GM23338 (cell line): ENCODE data around the gene TBC1D9B. TPM values are rescaled to one million over a fixed set of nuclear protein-coding genes. Genes with fewer than 3 reads are reported as not detected.

Source experiments
- ATAC-seq: fragments of 200-7000 bp; cut with Tn5 transposase; 3 replicates; pipeline ENCODE4 v1.9.1; 2020
- DNase-seq: peaks from one replicate; pipeline ENCODE4 v3.0.0-alpha.2; 2015; ENCODE audit warnings: low spot score
- H2AFZ ChIP-seq: fragments of 200-600 bp; sonication (generic); 2 replicates; pipeline ENCODE4 v1.8.0; 2016; ENCODE audit warnings: antibody characterized with exemption, mild to moderate bottlenecking, moderate library complexity
- H3F3A ChIP-seq: fragments of 200-600 bp; sonication (generic); replicated peaks from 2 replicates; pipeline ENCODE4 v1.8.0; 2017; ENCODE audit warnings: antibody characterized with exemption, mixed run types, low read depth
- H3K27ac ChIP-seq: fragments of 200-600 bp; sonication (generic); 2 replicates; pipeline ENCODE4 v1.6.1; 2016; ENCODE audit warnings: low read depth
- H3K27me3 ChIP-seq: fragments of 200-600 bp; sonication (generic); 2 replicates; pipeline ENCODE4 v1.8.0; 2016; ENCODE audit warnings: mild to moderate bottlenecking, mixed run types, moderate library complexity; ENCODE audit not compliant: insufficient read depth
- H3K36me3 ChIP-seq: fragments of 200-600 bp; sonication (generic); 2 replicates; pipeline ENCODE4 v1.8.0; 2016; ENCODE audit warnings: mild to moderate bottlenecking; ENCODE audit not compliant: insufficient read depth
- H3K4me1 ChIP-seq: fragments of 200-600 bp; sonication (generic); 2 replicates; pipeline ENCODE4 v1.8.0; 2016; ENCODE audit warnings: mild to moderate bottlenecking, moderate library complexity; ENCODE audit not compliant: insufficient read depth
- H3K4me2 ChIP-seq: fragments of 200-600 bp; sonication (generic); 2 replicates; pipeline ENCODE4 v1.7.1; 2017; ENCODE audit warnings: mixed run types
- H3K4me3 ChIP-seq: fragments of 200-600 bp; sonication (generic); 2 replicates; pipeline ENCODE4 v1.6.1; 2016; ENCODE audit warnings: mixed run types
- H3K79me2 ChIP-seq: fragments of 200-600 bp; sonication (generic); replicated peaks from 2 replicates; pipeline ENCODE4 v1.8.0; 2017; ENCODE audit warnings: mild to moderate bottlenecking; ENCODE audit not compliant: insufficient read depth
- H3K9me2 ChIP-seq: fragments of 200-600 bp; sonication (generic); 2 replicates; pipeline ENCODE4 v1.8.0; 2017; ENCODE audit not compliant: insufficient read depth
- H4K20me1 ChIP-seq: fragments of 200-600 bp; sonication (generic); replicated peaks from 2 replicates; pipeline ENCODE4 v1.8.0; 2017; ENCODE audit warnings: mild to moderate bottlenecking; ENCODE audit not compliant: insufficient read depth
- H3K27ac Mint-ChIP-seq: 2 replicates; pipeline ENCODE4 v1.8.0; 2020; ENCODE audit warnings: inconsistent platforms, mild to moderate bottlenecking, moderate library complexity, mixed read lengths
- H3K27me3 Mint-ChIP-seq: 3 replicates; pipeline ENCODE4 v1.8.0; 2022; ENCODE audit warnings: low read depth, mild to moderate bottlenecking, moderate library complexity, mixed read lengths, inconsistent platforms; ENCODE audit not compliant: insufficient read depth, poor library complexity
- H3K36me3 Mint-ChIP-seq: 3 replicates; pipeline ENCODE4 v1.8.0; 2021; ENCODE audit warnings: low read depth, mild to moderate bottlenecking, inconsistent platforms, moderate library complexity, mixed read lengths
- H3K4me1 Mint-ChIP-seq: 3 replicates; pipeline ENCODE4 v1.8.0; 2020; ENCODE audit warnings: mild to moderate bottlenecking, inconsistent platforms, mixed read lengths
- H3K4me3 Mint-ChIP-seq: 3 replicates; pipeline ENCODE4 v1.8.0; 2021; ENCODE audit warnings: moderate library complexity, mild to moderate bottlenecking, inconsistent platforms, mixed read lengths
- H3K9me3 Mint-ChIP-seq: 3 replicates; pipeline ENCODE4 v1.8.0; 2020; ENCODE audit warnings: moderate library complexity, mild to moderate bottlenecking, inconsistent platforms, mixed read lengths
- CREB1 ChIP-seq: fragments of 250-450 bp; sonication (Bioruptor Pico); IDR thresholded peaks from 2 replicates; pipeline ENCODE4 v1.5.0; 2020; ENCODE audit warnings: low read depth, mild to moderate bottlenecking, moderate library complexity
- POLR2AphosphoS5 ChIP-seq: IDR thresholded peaks from 2 replicates; pipeline ENCODE4 v1.6.1; 2016; ENCODE audit warnings: antibody characterized with exemption, low read depth
- polyA plus RNA-seq: library from polyadenylated mRNA; unstranded; fragments of >200 nt; fragmentation: Nextera tagmentation; extraction: Ambion mirVana; gene quantifications from 2 replicates; pipeline ENCODE4 v1.2.1, GENCODE V29; 2016
- total RNA-seq: library from RNA; depleted of rRNA; stranded (reverse); fragments of >200 nt; shearing (Covaris generic); gene quantifications from 2 replicates; pipeline ENCODE4 v1.2.3, GENCODE V29; 2014
- TF ChIP-seq, protein P1 (sequence below), 2 experiments: fragments of 200-600 bp in 1 of 2; sonication (generic) in 1 of 2; conservative IDR thresholded peaks; 2 replicates each; pipeline versions ENCODE4 v1.5.1 to v1.6.1; 2016 to 2017; ENCODE audit warnings: antibody characterized with exemption in 2 of 2, low read depth in 2 of 2, mild to moderate bottlenecking in 2 of 2, moderate library complexity in 1 of 2
- TF ChIP-seq, protein P2 (sequence below): IDR thresholded peaks from 2 replicates; pipeline ENCODE4 v1.6.1; 2016; ENCODE audit warnings: antibody characterized with exemption
- TF ChIP-seq, protein P3 (sequence below): IDR thresholded peaks from one replicate; pipeline ENCODE4 v1.6.1; 2018; ENCODE audit warnings: antibody characterized with exemption; ENCODE audit not compliant: unreplicated experiment

The TBC1D9B gene
- total and polyA plus RNA-seq, 2 experiments from 2014 or later = 19.0 to 38.0 TPM

DNA sequence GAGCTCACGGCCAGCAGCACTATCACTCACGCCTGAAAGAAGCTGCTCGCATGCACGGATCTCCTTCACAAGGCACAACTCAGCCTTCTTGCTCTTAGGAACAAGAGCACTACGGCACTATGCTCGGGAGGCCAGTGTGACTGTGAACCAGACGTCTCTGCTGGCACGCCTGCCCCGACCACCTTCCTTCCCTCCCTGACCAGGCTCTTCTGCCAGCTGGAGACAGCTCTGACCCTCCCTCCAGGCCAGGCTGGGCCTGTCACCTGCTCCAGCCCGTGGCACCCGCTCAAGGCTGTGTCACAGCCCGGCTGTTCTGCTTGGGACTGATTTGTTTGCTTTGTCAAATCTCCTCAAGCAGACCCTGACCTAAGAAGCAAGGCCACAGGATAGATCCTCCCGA is 7.0 kb downstream of the TBC1D9B start:
- peaks cover 2% of the 10 kb centered on the region; the same call in 1 of the 2 replicates for H3F3A ChIP-seq
- no peak overlapping the region for H3K27ac Mint-ChIP-seq
- no peak overlapping the region for H3K4me2 ChIP-seq
- ATAC-seq (no peak), DNase-seq (no peak)
- peaks cover 34% of the 10 kb centered on the region for H3K36me3 Mint-ChIP-seq
- H3K27me3 ChIP-seq = no peaks in the 10 kb centered on the region
- H3K4me1 Mint-ChIP-seq = peaks cover 5% of the 10 kb centered on the region; the same call in 2 of the 3 replicates
- H2AFZ ChIP-seq = no peak overlapping the region
- H3K9me3 Mint-ChIP-seq = no peaks in the 10 kb centered on the region
- H3K36me3 ChIP-seq = no peaks in the 10 kb centered on the region
- no peaks in the 10 kb centered on the region for H3K9me2 ChIP-seq
- H3K27me3 Mint-ChIP-seq = peaks cover 4% of the 10 kb centered on the region
- H4K20me1 ChIP-seq = no peaks in the 10 kb centered on the region; the same call in 1 of the 2 replicates
- TF ChIP-seq, protein P1, sequence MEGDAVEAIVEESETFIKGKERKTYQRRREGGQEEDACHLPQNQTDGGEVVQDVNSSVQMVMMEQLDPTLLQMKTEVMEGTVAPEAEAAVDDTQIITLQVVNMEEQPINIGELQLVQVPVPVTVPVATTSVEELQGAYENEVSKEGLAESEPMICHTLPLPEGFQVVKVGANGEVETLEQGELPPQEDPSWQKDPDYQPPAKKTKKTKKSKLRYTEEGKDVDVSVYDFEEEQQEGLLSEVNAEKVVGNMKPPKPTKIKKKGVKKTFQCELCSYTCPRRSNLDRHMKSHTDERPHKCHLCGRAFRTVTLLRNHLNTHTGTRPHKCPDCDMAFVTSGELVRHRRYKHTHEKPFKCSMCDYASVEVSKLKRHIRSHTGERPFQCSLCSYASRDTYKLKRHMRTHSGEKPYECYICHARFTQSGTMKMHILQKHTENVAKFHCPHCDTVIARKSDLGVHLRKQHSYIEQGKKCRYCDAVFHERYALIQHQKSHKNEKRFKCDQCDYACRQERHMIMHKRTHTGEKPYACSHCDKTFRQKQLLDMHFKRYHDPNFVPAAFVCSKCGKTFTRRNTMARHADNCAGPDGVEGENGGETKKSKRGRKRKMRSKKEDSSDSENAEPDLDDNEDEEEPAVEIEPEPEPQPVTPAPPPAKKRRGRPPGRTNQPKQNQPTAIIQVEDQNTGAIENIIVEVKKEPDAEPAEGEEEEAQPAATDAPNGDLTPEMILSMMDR (conservative IDR thresholded peaks at IDR 0.05; ENCODE audit: low read depth in 2 of 2) = no peak
- TF ChIP-seq CREB1 (CRISPR knock-in tag) = no peak
- no peak for TF ChIP-seq POLR2AphosphoS5
- TF ChIP-seq, protein P2, sequence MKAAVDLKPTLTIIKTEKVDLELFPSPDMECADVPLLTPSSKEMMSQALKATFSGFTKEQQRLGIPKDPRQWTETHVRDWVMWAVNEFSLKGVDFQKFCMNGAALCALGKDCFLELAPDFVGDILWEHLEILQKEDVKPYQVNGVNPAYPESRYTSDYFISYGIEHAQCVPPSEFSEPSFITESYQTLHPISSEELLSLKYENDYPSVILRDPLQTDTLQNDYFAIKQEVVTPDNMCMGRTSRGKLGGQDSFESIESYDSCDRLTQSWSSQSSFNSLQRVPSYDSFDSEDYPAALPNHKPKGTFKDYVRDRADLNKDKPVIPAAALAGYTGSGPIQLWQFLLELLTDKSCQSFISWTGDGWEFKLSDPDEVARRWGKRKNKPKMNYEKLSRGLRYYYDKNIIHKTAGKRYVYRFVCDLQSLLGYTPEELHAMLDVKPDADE = no peak
- TF ChIP-seq, protein P3, sequence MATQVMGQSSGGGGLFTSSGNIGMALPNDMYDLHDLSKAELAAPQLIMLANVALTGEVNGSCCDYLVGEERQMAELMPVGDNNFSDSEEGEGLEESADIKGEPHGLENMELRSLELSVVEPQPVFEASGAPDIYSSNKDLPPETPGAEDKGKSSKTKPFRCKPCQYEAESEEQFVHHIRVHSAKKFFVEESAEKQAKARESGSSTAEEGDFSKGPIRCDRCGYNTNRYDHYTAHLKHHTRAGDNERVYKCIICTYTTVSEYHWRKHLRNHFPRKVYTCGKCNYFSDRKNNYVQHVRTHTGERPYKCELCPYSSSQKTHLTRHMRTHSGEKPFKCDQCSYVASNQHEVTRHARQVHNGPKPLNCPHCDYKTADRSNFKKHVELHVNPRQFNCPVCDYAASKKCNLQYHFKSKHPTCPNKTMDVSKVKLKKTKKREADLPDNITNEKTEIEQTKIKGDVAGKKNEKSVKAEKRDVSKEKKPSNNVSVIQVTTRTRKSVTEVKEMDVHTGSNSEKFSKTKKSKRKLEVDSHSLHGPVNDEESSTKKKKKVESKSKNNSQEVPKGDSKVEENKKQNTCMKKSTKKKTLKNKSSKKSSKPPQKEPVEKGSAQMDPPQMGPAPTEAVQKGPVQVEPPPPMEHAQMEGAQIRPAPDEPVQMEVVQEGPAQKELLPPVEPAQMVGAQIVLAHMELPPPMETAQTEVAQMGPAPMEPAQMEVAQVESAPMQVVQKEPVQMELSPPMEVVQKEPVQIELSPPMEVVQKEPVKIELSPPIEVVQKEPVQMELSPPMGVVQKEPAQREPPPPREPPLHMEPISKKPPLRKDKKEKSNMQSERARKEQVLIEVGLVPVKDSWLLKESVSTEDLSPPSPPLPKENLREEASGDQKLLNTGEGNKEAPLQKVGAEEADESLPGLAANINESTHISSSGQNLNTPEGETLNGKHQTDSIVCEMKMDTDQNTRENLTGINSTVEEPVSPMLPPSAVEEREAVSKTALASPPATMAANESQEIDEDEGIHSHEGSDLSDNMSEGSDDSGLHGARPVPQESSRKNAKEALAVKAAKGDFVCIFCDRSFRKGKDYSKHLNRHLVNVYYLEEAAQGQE = no peak
- H3K4me3 ChIP-seq = no peak overlapping the region
- H3K4me3 Mint-ChIP-seq = no peak overlapping the region
- H3K4me1 ChIP-seq = peaks cover 7% of the 10 kb centered on the region
- peaks cover 5% of the 10 kb centered on the region for H3K79me2 ChIP-seq
- H3K27ac ChIP-seq = no peak overlapping the region

DNA sequence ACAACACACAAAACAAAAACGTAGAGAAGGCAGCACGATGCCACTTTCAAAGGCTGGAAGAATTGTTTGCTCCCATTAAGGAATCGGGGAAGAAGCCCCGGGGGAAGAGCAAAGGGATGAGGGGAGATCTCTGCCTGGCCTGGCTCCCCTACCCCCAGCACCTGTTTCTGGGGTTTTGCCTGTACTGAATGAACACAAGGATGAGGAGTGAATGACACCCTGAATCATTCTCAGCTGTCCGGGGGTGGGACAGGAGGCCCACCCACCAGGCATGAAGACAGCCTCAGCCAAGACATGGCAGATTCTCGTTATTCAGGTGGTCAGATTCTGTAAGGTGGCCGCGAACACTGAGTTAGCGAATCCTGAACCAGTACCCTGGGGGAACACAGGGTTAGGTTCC is 7.5 kb downstream of the TBC1D9B start:
- H3K4me3 ChIP-seq = no peak overlapping the region
- H3K27ac ChIP-seq = no peak overlapping the region
- Mint-ChIP-seq H3K4me3 (no peak overlapping the region), H3K36me3 (peaks cover 35% of the 10 kb centered on the region), H3K4me1 (peaks cover 10% of the 10 kb centered on the region; the same call in 2 of the 3 replicates), H3K9me3 (no peaks in the 10 kb centered on the region), H3K27me3 (peaks cover 4% of the 10 kb centered on the region), H3K27ac (no peak overlapping the region)
- no peak for TF ChIP-seq CREB1 (CRISPR knock-in tag)
- no peak overlapping the region for H2AFZ ChIP-seq
- H3K36me3 ChIP-seq = no peaks in the 10 kb centered on the region
- peaks cover 12% of the 10 kb centered on the region for H3K4me1 ChIP-seq
- no peaks in the 10 kb centered on the region; the same call in 1 of the 2 replicates for H4K20me1 ChIP-seq
- H3K9me2 ChIP-seq = no peaks in the 10 kb centered on the region
- ATAC-seq = no peak
- H3K79me2 ChIP-seq = no peaks in the 10 kb centered on the region; the same call in 1 of the 2 replicates
- H3K27me3 ChIP-seq = no peaks in the 10 kb centered on the region
- DNase-seq = no peak
- peaks cover 2% of the 10 kb centered on the region; the same call in 1 of the 2 replicates for H3F3A ChIP-seq
- no peak overlapping the region for H3K4me2 ChIP-seq
